Peyer's patch (tissue), 4 donors: ENCODE results near the gene DNAJB1. TPM values are rescaled to one million over a fixed set of nuclear protein-coding genes. Genes with fewer than 3 reads are reported as not detected.
"Not testable (repeated sequence)": the region's sequence is repeated elsewhere in the genome, so short reads cannot be mapped to it uniquely, and the experiment has no call there.

ENCODE experiments used
- DNase-seq, 3 donors: peaks; one replicate each; pipeline ENCODE4 v3.0.0-alpha.2; 2017 to 2019
- H3K27ac ChIP-seq, 4 donors: fragments of 200-600 bp; sonication (generic); one replicate each; pipeline ENCODE4 v1.5.1; 2016 to 2019
- H3K27me3 ChIP-seq, 2 donors: fragments of 200-600 bp; sonication (generic); one replicate each; pipeline ENCODE4 v1.5.1; 2019
- H3K36me3 ChIP-seq, 3 donors: fragments of 200-600 bp; sonication (generic); one replicate each; pipeline ENCODE4 v1.5.1; 2016 to 2019
- H3K4me1 ChIP-seq, 4 donors: fragments of 200-600 bp; sonication (generic); one replicate each; pipeline ENCODE4 v1.5.1; 2016 to 2019
- H3K4me3 ChIP-seq, 4 donors: fragments of 200-600 bp; sonication (generic); 1 replicate in 3 of 4; 2 replicates in 1 of 4; pipeline ENCODE4 v1.5.1; 2016 to 2019; ENCODE audit warnings: mild to moderate bottlenecking in 1 of 4
- H3K9me3 ChIP-seq, 4 donors: fragments of 200-600 bp; sonication (generic); one replicate each; pipeline ENCODE4 v1.5.1; 2016 to 2019; ENCODE audit warnings: mild to moderate bottlenecking in 1 of 4
- CTCF ChIP-seq, 6 experiments: fragments of 450-650 bp in 4 of 6; fragments of 200-600 bp in 2 of 6; sonication (generic) in 1 of 6; IDR thresholded peaks; one replicate each; pipeline ENCODE4 v1.5.1; 2017 to 2019; ENCODE audit warnings: antibody characterized with exemption in 6 of 6, mild to moderate bottlenecking in 3 of 6, moderate library complexity in 1 of 6
- POLR2A ChIP-seq, 2 donors: fragments of 450-650 bp; IDR thresholded peaks; one replicate each; pipeline ENCODE4 v1.5.1; 2017; ENCODE audit warnings: antibody characterized with exemption in 2 of 2, mild to moderate bottlenecking in 2 of 2, moderate library complexity in 2 of 2
- total RNA-seq, 4 donors: library from RNA; depleted of rRNA; stranded (reverse); fragments of >200 nt; gene quantifications; one replicate each; pipeline ENCODE4 v1.1.0, GENCODE V29; 2016

DNAJB1 gene
- total RNA-seq, 4 donors from 2014 or later, result 34.5 to 60.2 (median 54.1) TPM

- H3K27ac ChIP-seq, result peak overlapping the region in 1 of 4 donors; percentile 27
- no peaks in the 10 kb centered on the region for H3K9me3 ChIP-seq
- peaks cover 8 to 34% (median 14%) of the 10 kb centered on the region in 4 donors for H3K4me1 ChIP-seq
- DNase-seq, result no peak
- peak overlapping the region in 2 of 4 donors; percentile 12 to 37 for H3K4me3 ChIP-seq
- no peaks in the 10 kb centered on the region for H3K27me3 ChIP-seq
- TF ChIP-seq POLR2A (IDR thresholded peaks at IDR 0.05), result no peak
- TF ChIP-seq CTCF (IDR thresholded peaks at IDR 0.05), result no peak
- no peaks in the 10 kb centered on the region for H3K36me3 ChIP-seq
Measured at GRCh38 chr19:14555918-14556661, 37.9 kb upstream of the DNAJB1 start.

GRCh38 chr19:14554382-14554812 is 36.2 kb upstream of the DNAJB1 start:
- Histone ChIP-seq H3K9me3 (no peaks in the 10 kb centered on the region), H3K4me3 (no peak overlapping the region), H3K4me1 (peaks cover 8 to 48% (median 11%) of the 10 kb centered on the region in 4 donors), H3K36me3 (no peaks in the 10 kb centered on the region), H3K27me3 (no peaks in the 10 kb centered on the region), H3K27ac (no peak overlapping the region)
- TF ChIP-seq POLR2A (IDR thresholded peaks at IDR 0.05) (no peak), CTCF (IDR thresholded peaks at IDR 0.05) (peak in 3 of 6 experiments; percentile 17 to 24 (median 23))
- peak in 1 of 3 donors; percentile 61 for DNase-seq

DNA sequence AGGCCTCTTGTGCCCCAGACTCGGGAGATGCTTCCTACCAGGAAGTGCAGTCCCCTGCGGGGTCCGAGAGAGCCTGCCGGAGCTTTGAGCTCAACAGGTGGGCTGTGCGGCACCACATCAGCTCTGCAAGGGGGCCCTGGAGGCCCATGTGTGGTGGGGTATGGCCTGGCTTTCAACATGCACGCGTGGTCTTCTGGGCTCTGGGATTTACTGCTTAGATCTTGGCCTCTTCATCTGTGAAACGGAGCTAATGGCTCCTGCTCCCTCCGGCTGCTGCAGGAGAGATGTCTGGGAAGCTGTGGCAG is 35.7 kb upstream of the DNAJB1 start:
- no peaks in the 10 kb centered on the region for H3K9me3 ChIP-seq
- peaks cover 8 to 48% (median 11%) of the 10 kb centered on the region in 4 donors for H3K4me1 ChIP-seq
- H3K27ac ChIP-seq, result no peak overlapping the region
- TF ChIP-seq POLR2A (IDR thresholded peaks at IDR 0.05) (no peak), CTCF (IDR thresholded peaks at IDR 0.05) (no peak)
- no peak for DNase-seq
- H3K4me3 ChIP-seq, result no peak overlapping the region
- H3K27me3 ChIP-seq, result no peaks in the 10 kb centered on the region
- H3K36me3 ChIP-seq, result peaks cover 0 to 2% (median 0%) of the 10 kb centered on the region in 3 donors

DNA sequence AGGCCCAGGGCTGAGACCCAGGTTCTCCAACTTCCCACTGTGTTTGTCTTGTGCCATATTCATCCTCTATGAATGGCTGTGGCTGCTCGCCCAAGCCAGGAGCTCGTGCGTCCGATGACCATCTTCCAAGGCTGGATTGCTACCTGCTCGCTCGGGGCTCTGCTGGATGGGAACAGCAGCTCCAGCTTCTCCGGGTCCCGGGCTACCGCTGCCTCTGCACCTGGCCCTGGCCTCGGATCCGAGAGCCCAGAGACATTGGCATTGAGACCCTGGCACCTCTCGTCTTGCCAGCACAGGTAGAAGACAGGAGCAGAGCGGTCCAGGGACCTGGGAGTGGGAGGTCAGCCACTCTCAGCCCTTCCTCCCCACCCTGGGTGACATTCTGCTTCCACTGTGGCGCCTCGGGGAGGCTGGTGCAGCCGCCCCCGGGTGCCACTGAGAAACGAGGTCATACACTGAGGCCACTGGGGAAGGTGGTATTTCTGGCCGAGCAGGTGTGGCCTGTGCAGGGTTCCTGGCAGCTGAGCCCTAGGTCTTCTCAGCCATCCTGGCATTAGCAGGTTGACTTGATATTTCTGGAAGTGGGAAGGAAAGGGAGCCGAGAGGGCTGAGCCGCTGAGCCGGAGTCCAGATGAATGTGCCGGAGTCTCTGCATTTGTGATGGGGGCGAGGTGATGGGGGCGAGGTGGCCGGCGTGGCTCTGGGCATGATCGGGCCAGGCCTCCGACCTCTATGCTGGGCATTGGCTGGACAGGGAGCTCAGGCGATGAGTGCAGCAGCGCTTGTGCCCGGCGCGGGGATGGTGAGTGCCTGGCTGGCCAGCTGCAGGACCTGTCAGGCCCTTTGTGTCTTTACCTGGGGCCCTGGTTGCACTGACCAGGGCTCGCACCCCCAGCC is 35.1 kb upstream of the DNAJB1 start:
- Histone ChIP-seq H3K4me1 (peaks cover 8 to 48% (median 11%) of the 10 kb centered on the region in 4 donors), H3K9me3 (no peaks in the 10 kb centered on the region), H3K4me3 (no peak overlapping the region), H3K27ac (no peak overlapping the region), H3K27me3 (no peaks in the 10 kb centered on the region), H3K36me3 (peaks cover 0 to 8% (median 0%) of the 10 kb centered on the region in 3 donors)
- TF ChIP-seq CTCF (IDR thresholded peaks at IDR 0.05) (no peak), POLR2A (IDR thresholded peaks at IDR 0.05) (no peak)
- DNase-seq, result no peak

DNA sequence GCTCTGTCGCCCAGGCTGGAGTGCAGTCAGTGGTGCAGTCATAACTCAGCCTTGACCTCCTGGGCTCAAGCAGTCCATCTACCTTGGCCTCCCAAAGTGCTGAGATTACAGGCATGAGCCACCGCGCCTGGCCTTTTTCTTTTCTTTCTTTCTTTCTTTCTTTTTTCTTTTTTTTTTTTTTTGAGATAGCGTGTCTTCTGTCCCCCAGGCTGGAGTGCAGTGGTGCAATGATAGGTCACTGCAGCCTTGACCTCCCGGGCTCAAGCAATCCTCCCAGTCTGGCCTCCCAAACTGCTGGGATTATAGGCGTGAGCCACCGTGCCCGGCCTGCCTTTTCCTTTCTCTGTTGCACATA is 33.8 kb upstream of the DNAJB1 start:
- not testable (repeated sequence) for H3K27me3 ChIP-seq, H3K4me3 ChIP-seq, H3K9me3 ChIP-seq, H3K36me3 ChIP-seq, DNase-seq
- Histone ChIP-seq H3K27ac (peak overlapping the region in 1 of 4 donors; percentile 56), H3K4me1 (peaks cover 8 to 46% (median 11%) of the 10 kb centered on the region in 4 donors)
